HFF-Myc (cell line): Measurements from ENCODE around the gene RACGAP1.

Experiments
- DNase-seq: peaks from one replicate; pipeline ENCODE4 v3.0.0-alpha.2; 2011; ENCODE audit warnings: low read depth; ENCODE audit errors: extremely low read depth
- H3K4me3 ChIP-seq: replicated peaks from 2 replicates; pipeline ENCODE4 v1.5.1; 2011; ENCODE audit warnings: low read depth, mild to moderate bottlenecking, control low read depth, low read length
- CTCF ChIP-seq: IDR thresholded peaks from 2 replicates; pipeline ENCODE4 v1.5.1; 2012; ENCODE audit warnings: mild to moderate bottlenecking, low read depth, low read length, control low read depth; ENCODE audit errors: missing control alignments

Gene RACGAP1

GRCh38 chr12:50014342-50014741, 11.0 kb downstream of the RACGAP1 start:
- TF ChIP-seq CTCF: no peak
- H3K4me3 ChIP-seq: no peak overlapping the region
- DNase-seq: no peak

- no peak for DNase-seq
- TF ChIP-seq CTCF: no peak
- no peak overlapping the region for H3K4me3 ChIP-seq
Observed at GRCh38 chr12:50013361-50014147, 11.7 kb downstream of the RACGAP1 start.

- no peak overlapping the region for H3K4me3 ChIP-seq
- DNase-seq: no peak
- TF ChIP-seq CTCF: no peak
Observed at GRCh38 chr12:50006754-50007442, 18.4 kb downstream of the RACGAP1 start.

- TF ChIP-seq CTCF: no peak
- no peak for DNase-seq
- H3K4me3 ChIP-seq: no peak overlapping the region
Observed at GRCh38 chr12:50006280-50006679, 19.0 kb downstream of the RACGAP1 start.

- no peak for TF ChIP-seq CTCF
- H3K4me3 ChIP-seq: no peak overlapping the region
- no peak for DNase-seq
Observed at GRCh38 chr12:50005175-50005574, 20.1 kb downstream of the RACGAP1 start.

- TF ChIP-seq CTCF: no peak
- H3K4me3 ChIP-seq: no peak overlapping the region
- DNase-seq: no peak
Observed at GRCh38 chr12:50004696-50005095, 20.6 kb downstream of the RACGAP1 start.
